ENCODE results near the gene MSH5.

DNA sequence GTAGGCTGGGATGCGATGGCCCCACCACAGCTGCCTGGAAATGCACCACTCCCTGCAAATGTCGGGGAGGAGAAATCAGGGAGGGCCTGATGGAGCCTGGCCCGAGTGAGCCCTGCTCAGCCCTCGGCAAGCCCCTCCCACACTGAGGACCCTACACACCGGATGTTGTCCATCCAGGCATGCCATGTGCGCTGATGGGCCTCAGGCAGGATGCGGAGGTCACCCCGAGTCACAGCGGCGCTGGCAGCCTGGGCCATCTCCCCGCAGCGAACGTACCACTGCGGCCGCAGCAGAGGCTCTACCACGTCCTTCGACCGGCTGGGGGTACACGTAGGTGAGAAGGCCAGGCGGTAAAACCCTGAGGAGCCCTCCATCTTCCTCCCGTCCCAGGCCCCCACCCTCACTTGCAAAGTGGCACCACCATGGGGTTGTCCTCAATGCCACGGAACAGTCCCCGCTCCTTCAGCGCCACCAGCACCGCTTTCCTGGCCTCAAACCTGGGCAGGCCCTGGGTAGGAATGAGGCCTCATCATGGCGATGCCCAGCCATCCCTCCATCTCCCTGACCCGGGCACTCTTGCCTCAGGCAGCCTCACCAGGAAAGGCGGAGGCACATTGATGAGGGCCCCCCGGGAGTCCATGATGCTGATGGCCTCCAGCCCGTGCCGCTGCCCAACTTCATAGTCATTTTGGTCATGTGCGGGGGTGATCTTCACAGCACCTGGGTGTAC, 42.5 kb downstream of the MSH5 start:
- TF ChIP-seq, protein P1, sequence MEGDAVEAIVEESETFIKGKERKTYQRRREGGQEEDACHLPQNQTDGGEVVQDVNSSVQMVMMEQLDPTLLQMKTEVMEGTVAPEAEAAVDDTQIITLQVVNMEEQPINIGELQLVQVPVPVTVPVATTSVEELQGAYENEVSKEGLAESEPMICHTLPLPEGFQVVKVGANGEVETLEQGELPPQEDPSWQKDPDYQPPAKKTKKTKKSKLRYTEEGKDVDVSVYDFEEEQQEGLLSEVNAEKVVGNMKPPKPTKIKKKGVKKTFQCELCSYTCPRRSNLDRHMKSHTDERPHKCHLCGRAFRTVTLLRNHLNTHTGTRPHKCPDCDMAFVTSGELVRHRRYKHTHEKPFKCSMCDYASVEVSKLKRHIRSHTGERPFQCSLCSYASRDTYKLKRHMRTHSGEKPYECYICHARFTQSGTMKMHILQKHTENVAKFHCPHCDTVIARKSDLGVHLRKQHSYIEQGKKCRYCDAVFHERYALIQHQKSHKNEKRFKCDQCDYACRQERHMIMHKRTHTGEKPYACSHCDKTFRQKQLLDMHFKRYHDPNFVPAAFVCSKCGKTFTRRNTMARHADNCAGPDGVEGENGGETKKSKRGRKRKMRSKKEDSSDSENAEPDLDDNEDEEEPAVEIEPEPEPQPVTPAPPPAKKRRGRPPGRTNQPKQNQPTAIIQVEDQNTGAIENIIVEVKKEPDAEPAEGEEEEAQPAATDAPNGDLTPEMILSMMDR (IDR thresholded peaks at IDR 0.05) = no peak
- TF ChIP-seq ZFX (IDR thresholded peaks at IDR 0.05; ENCODE audit: borderline replicate concordance) = no peak
